Measurements from ENCODE around the gene THOP1.

THOP1 gene

GRCh38 chr19:2756921-2757881, 28.1 kb upstream of the THOP1 start:
- no peak overlapping the region for H3K4me3 ChIP-seq (replicated peaks; ENCODE audit: low read depth, low read length)
- TF ChIP-seq, protein P1, sequence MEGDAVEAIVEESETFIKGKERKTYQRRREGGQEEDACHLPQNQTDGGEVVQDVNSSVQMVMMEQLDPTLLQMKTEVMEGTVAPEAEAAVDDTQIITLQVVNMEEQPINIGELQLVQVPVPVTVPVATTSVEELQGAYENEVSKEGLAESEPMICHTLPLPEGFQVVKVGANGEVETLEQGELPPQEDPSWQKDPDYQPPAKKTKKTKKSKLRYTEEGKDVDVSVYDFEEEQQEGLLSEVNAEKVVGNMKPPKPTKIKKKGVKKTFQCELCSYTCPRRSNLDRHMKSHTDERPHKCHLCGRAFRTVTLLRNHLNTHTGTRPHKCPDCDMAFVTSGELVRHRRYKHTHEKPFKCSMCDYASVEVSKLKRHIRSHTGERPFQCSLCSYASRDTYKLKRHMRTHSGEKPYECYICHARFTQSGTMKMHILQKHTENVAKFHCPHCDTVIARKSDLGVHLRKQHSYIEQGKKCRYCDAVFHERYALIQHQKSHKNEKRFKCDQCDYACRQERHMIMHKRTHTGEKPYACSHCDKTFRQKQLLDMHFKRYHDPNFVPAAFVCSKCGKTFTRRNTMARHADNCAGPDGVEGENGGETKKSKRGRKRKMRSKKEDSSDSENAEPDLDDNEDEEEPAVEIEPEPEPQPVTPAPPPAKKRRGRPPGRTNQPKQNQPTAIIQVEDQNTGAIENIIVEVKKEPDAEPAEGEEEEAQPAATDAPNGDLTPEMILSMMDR (IDR thresholded peaks at IDR 0.05; ENCODE audit: low read length, missing control alignments), result no peak
- DNase-seq (ENCODE audit: low read depth), result no peak

GRCh38 chr19:2758601-2759313, 26.5 kb upstream of the THOP1 start:
- no peak overlapping the region for H3K4me3 ChIP-seq (replicated peaks; ENCODE audit: low read depth, low read length)
- no peak for DNase-seq (ENCODE audit: low read depth)
- TF ChIP-seq, protein P1 (IDR thresholded peaks at IDR 0.05; ENCODE audit: low read length, missing control alignments), result no peak

DNA sequence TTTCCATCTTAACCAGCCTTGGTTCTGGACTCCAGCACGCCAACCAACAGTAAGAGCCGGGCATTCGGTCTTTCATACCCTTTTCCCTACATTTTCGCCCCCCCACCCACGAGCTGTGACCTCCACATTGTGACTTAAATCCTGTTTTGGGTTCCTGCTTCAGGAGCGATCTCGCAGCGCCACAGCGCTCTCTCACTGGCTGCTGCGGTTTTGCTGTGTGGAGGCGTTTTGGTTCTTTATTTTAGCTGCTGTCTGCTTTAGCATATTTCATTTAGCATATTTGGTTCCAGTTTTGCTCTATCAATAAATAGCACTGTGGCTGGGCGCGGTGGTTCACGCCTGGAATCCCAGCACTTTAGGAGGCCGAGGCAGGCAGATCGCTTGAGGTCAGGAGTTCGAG, 25.9 kb upstream of the THOP1 start:
- H3K4me3 ChIP-seq (replicated peaks; ENCODE audit: low read depth, low read length), result no peak overlapping the region
- DNase-seq (ENCODE audit: low read depth), result no peak
- TF ChIP-seq, protein P1 (IDR thresholded peaks at IDR 0.05; ENCODE audit: low read length, missing control alignments), result no peak

- no peak for DNase-seq (ENCODE audit: low read depth)
- H3K4me3 ChIP-seq (replicated peaks; ENCODE audit: low read depth, low read length), result no peak overlapping the region
- TF ChIP-seq, protein P1 (IDR thresholded peaks at IDR 0.05; ENCODE audit: low read length, missing control alignments), result no peak
These were observed 25.3 kb upstream of the THOP1 start for GRCh38 chr19:2759965-2760364.

DNA sequence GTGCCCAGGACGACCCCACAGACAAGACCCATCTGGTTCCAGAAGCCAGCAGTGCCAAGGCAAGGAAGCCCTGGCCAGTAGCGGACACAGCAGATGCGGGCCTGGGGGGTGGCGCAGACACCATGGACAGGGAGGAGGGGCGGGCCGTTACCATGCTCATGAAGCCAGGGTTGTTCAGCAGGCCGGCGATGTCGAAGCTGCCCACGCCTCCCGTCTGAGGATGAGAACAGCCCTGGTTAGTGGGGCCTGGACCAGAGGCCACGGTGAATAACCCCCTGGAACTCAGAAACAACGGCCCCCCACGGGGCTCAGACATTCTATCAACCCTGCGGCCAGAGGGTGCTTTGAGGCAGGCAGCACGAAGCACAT, 24.0 kb upstream of the THOP1 start:
- no peak for DNase-seq (ENCODE audit: low read depth)
- H3K4me3 ChIP-seq (replicated peaks; ENCODE audit: low read depth, low read length), result no peak overlapping the region
- TF ChIP-seq, protein P1 (IDR thresholded peaks at IDR 0.05; ENCODE audit: low read length, missing control alignments), result no peak

DNA sequence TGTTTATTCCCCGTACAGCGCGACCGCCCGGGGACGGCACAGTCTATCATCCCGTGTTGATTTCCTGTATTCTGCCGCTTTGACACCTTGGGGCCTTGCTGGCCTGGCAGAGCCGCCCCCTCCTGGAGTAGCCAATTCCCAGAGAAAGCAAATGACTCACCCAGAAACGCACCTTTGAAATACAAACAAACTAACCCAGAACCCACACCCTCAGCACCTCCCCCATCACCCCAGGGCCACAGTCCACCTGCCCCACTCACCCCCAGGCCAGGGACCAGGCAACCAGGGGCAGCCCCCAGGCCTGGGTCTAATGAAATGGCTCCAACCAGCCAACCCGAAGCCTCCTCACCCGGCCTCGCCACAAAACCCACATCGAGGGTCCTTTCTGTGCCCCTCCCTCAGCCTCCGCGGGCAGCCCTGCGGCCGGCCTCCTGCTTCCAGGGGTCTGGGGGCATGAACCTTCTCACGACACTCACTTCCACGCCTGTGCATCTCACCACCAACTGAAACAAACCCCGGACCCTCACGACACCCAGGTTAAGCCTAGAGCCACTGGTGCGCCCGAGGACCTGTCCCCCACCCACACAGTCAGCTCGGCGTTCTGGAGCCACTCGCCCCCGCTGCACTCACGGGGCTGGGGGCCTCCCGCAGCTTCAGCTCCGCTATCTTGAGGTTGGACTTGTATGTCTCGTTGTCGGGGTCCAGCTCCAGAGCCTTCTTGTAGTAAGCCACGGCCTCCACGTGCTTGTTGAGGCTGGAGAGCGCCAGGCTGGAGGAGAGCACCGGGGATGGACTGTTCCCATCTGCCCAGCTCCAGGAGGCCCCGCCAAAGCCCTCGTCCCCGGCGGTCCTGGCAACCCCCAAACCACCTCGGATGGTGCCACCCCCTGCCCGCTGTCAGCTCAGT, 23.2 kb upstream of the THOP1 start:
- H3K4me3 ChIP-seq (replicated peaks; ENCODE audit: low read depth, low read length), result no peak overlapping the region
- TF ChIP-seq, protein P1 (IDR thresholded peaks at IDR 0.05; ENCODE audit: low read length, missing control alignments), result no peak
- no peak for DNase-seq (ENCODE audit: low read depth)
